UCSD-AML1 (cell line): ENCODE data around the gene TMEM212.
A peak's percentile ranks its signal among the peaks of the same experiment; 100 is the strongest.
"Not testable (repeated sequence)": the region's sequence is repeated elsewhere in the genome, so short reads cannot be mapped to it uniquely, and the experiment has no call there.

ENCODE experiments used
- DNase-seq: peaks from one replicate; lab custom pipeline; 2025; ENCODE audit not compliant: unreplicated experiment; lab: John Stamatoyannopoulos, UW

TMEM212 gene

DNA sequence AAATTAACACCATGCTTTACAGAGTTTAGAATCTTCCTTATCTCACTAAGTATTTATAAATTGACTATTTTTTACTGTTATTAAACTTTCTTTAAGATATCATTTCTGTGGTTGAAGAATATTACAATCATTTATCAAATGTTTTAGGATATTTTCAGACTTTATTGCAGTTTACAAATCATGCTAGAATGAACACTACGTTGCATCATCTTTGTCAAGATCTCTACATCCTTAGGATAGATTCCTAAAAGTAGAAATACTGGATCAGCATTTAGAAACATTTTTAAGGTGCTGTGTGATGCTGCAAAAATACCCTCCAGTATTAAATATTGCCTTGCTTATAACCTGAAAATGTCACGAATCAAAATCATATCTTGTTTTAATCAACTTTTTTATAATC, 30.3 kb upstream of the TMEM212 start:
- no peak for DNase-seq

DNA sequence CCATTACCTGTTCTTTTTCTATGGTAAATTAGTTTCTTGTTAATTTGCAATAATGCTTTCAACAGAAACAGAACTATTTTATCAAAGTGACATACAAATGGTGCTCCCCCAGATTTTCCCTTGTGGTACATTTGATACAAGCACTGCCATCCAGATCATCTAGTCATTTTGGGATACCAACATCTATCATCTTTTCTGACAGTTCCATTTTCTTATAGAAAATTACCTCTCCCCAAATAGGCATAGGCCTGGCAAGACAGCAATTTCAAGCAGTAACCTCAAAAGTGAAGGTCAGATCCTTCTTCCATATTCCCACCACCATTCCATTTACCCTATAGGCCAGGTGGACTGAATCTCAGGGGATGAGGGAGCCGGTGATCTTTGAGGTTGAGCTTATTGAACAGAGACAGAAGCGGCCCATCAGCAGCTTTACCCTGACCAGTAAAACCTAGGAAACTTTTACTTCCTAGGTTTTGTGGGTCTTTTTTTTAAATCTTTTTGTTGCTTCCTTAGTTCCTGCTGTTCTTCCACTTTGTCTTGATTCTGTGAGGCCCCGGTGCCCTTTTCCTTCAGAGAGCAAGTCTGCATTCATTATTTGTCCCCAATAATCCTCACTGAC, 29.8 kb upstream of the TMEM212 start:
- DNase-seq = no peak

- no peak for DNase-seq
These were observed 29.2 kb upstream of the TMEM212 start for GRCh38 chr3:171813897-171814460.

- DNase-seq = not testable (repeated sequence)
These were observed 28.5 kb upstream of the TMEM212 start for GRCh38 chr3:171814662-171815061.

GRCh38 chr3:171815973-171816595, 27.1 kb upstream of the TMEM212 start:
- DNase-seq = no peak

DNA sequence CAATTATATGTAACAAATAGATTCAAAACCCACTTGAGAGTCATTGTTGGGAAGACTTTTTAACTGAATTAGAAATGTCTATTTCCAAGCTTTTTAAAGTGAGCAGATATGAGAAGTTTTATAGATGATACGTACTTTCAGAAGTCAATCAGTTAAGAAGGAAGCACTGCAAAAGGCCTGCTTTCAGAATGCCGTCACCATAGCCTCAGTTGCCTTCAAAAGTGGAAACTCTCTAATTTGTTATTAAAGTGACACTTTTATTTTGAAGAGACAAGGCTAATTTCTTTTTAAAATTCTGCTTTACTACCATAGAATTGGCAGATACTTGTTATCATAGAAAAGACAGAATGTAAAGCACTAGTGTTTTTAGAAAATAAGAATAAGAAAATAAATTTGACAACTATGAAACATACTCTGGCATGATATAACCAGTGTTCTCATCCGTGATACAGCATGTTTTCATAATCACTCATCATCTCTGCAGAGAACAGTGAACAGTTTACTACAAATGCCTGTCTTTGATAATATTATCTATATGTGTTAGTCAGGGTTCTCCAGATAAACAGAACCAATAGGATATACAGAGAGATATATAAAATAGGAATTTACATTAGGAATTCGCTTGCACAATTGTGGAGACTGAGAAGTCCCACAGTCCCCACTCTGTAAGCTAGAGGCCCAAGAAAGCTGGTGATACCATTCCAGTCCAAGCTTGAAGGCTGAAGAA, 25.9 kb upstream of the TMEM212 start:
- DNase-seq = no peak

GRCh38 chr3:171821044-171821443, 22.1 kb upstream of the TMEM212 start:
- no peak for DNase-seq

GRCh38 chr3:171821778-171822358, 21.3 kb upstream of the TMEM212 start:
- DNase-seq = no peak

DNA sequence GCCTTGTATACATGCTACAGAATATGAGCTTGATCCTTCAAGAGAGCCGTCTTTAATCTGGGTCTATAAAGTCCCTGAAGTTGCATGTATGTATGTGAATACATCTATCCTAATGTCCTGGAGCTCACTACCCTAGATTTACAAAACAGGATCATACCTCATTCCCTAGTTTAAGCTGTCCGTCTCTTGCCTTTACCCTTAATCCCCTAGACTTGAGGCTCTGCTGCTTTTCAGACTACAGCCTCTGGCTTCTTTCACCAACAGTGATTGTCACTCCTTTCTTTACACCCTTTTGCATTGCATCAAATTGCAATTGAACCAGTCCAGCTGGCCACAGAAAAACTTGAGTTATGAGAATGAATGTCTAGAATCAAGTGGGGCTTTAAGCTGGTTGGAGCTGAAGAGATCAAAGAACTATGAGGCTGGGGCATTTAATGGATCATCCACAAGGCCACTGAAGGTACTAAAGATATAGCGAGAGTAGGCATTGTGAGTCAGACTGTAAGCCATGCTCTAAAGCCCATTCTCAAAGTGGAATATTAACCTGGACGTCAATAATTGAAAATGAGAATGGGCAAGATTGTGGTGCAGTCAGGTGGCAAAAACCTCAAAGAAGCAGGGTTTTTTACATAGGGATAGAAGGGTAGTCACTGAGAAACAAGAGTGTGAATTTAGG, 20.6 kb upstream of the TMEM212 start:
- DNase-seq = no peak

DNA sequence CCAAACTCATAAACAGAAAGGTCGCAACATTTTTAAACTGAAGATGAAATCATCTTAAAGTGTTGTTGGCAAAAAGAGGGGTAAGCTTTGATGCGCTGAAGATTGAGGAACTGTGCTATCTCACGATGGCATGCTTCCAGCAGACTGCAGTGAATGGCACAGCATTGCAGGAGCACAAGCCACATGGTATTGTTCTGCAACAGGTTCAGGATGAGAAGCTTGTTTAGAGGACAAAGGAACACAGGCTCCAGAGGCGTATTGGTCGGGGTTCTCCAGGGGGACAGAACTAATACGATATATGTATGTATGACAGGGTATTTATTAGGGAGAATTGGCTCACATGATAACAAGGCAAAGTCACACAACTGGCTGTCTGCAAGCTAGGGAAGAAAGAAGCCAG, 19.0 kb upstream of the TMEM212 start:
- DNase-seq = no peak

DNA sequence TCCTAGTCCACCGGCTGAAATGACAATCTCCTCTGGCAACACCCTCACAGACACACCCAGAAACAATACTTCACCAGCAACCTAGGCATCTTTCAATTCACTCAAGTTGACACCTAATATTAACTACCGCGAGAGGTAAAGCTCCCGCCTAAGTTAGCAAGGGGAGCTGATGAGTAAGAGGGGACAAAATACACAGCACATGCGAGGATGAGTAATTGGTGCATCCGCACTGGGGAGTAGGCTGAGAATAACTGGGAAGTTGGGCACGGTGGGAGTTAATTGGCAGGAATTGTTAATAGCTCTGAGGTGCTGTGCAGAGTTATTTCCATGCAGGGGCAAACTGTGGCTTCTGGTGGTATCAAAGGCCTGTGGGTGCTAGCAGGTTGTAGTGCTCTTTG, 18.3 kb upstream of the TMEM212 start:
- DNase-seq = no peak

DNA sequence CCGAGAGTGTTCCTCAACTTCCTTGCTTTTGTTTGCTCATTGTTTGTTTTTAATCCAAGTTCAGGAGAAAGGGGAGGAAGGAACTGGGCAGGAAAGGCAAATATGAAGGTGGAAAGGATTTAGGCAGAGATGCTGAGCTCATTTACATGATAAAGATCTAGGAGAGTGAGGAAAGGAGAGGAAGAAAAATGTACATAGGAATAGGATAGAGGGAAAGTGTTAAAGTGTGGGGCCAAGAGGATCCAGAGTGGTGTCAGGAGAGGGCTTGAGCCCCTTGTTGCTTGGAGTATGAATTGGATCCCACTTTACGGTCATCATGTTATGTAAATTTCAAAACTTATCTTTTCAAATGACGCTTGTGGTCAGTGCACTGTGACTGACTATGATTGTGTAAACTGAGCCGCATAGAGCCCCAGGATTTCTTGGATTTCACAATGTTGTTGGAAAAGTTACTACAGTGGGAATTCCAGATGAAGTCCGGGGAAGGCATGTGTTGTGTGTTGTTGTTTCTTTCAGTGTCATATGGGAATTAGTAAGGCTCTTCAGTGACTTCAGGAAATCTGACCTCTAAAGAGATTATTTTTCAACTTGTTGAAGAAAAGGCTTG, 17.8 kb upstream of the TMEM212 start:
- DNase-seq = no peak

GRCh38 chr3:171827385-171827784, 15.8 kb upstream of the TMEM212 start:
- no peak for DNase-seq

GRCh38 chr3:171827836-171828458, 15.2 kb upstream of the TMEM212 start:
- DNase-seq = no peak

DNA sequence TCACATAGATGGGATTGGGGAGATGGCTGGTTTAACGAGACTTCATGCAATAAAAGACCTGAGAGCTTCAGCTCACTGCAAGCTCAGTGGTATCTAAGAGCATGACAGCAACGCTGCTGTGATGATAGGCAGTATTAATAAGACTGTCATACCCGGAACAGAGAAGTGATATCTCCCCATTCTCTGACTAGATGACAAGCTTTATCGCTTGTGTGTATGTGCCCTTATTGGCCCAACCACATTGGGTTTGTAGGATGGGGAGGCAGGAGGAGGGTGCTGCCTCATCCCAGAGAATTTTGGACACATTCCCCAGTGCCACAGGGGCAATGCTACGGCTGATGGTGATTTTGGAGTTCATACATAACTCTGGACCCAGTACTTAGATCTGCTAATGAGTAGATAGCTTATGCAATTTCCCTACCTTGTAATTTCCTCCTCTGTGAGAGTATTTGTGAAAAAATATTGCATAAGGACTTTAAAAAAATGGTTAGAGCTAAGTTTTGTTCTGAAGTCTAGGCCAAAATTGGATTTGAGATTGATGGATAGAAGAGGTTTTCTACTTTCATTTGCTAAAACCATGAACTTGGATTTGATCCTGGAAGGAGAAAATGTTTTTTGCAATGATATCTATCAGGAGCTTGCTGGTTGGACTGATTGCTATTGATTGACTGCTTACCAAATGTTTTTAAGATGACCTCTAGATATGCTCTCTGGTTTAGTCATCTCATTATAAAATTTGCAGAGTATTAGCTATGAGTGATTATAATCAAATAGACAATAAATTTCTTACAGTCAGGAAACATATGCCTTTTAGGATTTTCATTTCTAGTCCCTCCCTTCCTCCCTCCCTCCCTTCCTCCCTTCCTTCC, 14.0 kb upstream of the TMEM212 start:
- DNase-seq = no peak

DNA sequence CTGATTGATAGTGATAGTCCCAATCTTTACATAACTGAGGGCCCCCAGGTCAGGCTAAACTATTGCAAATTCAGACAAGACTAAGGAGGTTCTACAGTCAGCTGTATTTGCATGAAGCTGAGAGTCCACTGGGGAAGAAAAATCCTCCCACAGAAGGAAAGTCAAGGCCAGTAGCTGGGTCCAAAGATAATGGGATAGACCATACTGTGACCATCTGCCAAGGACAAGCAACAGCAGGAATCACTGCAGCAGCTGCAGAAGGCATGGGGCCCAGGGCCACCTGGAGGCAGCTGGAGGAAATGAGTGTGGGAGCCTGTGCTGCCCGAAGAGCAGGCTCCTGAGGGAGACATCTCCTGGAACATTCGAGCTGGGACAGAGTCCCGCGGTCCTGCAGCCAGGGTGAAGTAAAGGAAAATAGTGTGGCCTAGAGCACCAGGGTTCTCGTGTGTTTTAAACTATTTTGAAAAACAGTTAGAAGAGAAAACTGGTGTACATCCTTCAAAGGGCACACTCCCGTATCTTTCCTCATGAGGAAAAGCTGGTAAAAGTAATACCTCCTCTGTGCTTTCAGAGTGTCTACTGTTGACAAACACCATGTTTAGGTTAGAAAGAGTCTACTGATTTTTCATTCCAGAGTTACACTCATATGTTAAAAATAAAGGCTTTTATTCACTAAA, 13.2 kb upstream of the TMEM212 start:
- peak; percentile 44 for DNase-seq

GRCh38 chr3:171830518-171830875, 12.7 kb upstream of the TMEM212 start:
- no peak for DNase-seq

GRCh38 chr3:171831936-171832335, 11.2 kb upstream of the TMEM212 start:
- DNase-seq = no peak

- DNase-seq = no peak
These were observed 10.2 kb upstream of the TMEM212 start for GRCh38 chr3:171832989-171833388.
